Panc1 (cell line): ENCODE results near the gene GPC6. TPM values are rescaled to one million over a fixed set of nuclear protein-coding genes. Genes with fewer than 3 reads are reported as not detected.

Experiments
- ATAC-seq: fragments of 200-7000 bp; cut with Tn5 transposase; 2 replicates; pipeline ENCODE4 v1.9.1; 2020; ENCODE audit warnings: mild to moderate bottlenecking, moderate library complexity
- BruUV-seq: library from RNA; stranded (reverse); fragments of 400-500 nt; replicated peaks from 2 replicates; lab custom pipeline; 2021; lab: Mats Ljungman, UMichigan
- CTCF ChIA-PET: fragments of 300-600 bp; sonication (Branson Sonifier 250); formaldehyde crosslinking; loops from one replicate; lab custom pipeline; 2022; ENCODE audit warnings: antibody characterized with exemption; lab: Charles Lee
- POLR2A ChIA-PET: fragments of 300-600 bp; sonication (Branson Sonifier 250); formaldehyde crosslinking; loops from one replicate; lab custom pipeline; 2022; ENCODE audit warnings: antibody characterized with exemption; lab: Charles Lee
- DNase-seq: peaks from one replicate; pipeline ENCODE4 v3.0.0-alpha.2; 2010; ENCODE audit warnings: low read depth, low spot score
- H3K27ac ChIP-seq: 2 replicates; pipeline ENCODE4 v1.5.1; 2011; ENCODE audit warnings: mild to moderate bottlenecking, low read length, inconsistent platforms
- H3K27me3 ChIP-seq: fragments of 200-500 bp; sonication (Bioruptor generic); 2 replicates; pipeline ENCODE4 v1.6.0; 2014; ENCODE audit warnings: low read length, inconsistent platforms; ENCODE audit not compliant: control insufficient read depth, insufficient read depth
- H3K36me3 ChIP-seq: fragments of 200-500 bp; sonication (Bioruptor generic); 2 replicates; pipeline ENCODE4 v1.5.1; 2014; ENCODE audit warnings: inconsistent platforms, mild to moderate bottlenecking, low read length, moderate library complexity; ENCODE audit not compliant: control insufficient read depth, insufficient read depth
- H3K4me1 ChIP-seq: 2 replicates; pipeline ENCODE4 v1.5.1; 2011; ENCODE audit warnings: inconsistent platforms, mild to moderate bottlenecking, low read length, moderate library complexity; ENCODE audit not compliant: control insufficient read depth, insufficient read depth
- H3K4me3 ChIP-seq, 2 experiments: 2 replicates each; pipeline ENCODE4 v1.5.1; 2011 to 2012; ENCODE audit warnings: low read depth in 2 of 2, low read length in 2 of 2, mild to moderate bottlenecking in 2 of 2, inconsistent platforms in 1 of 2, moderate library complexity in 1 of 2
- H3K9me3 ChIP-seq: fragments of 200-500 bp; sonication (Bioruptor generic); 2 replicates; pipeline ENCODE4 v1.5.1; 2014; ENCODE audit warnings: low read depth, mild to moderate bottlenecking, inconsistent platforms, low read length, moderate library complexity; ENCODE audit not compliant: control insufficient read depth, insufficient read depth
- CTCF ChIP-seq: fragments of 450-650 bp; IDR thresholded peaks from 2 replicates; pipeline ENCODE4 v1.5.1; 2017; ENCODE audit warnings: mild to moderate bottlenecking
- POLR2AphosphoS5 ChIP-seq: IDR thresholded peaks from 2 replicates; pipeline ENCODE4 v1.6.1; 2012; ENCODE audit warnings: mild to moderate bottlenecking, low read depth, low read length, moderate library complexity
- REST ChIP-seq, 2 experiments: IDR thresholded peaks; 2 replicates each; pipeline ENCODE4 v1.6.1; 2011 to 2012; ENCODE audit warnings: low read depth in 2 of 2, control low read depth in 1 of 2, low read length in 1 of 2, mild to moderate bottlenecking in 1 of 2, moderate library complexity in 1 of 2; ENCODE audit not compliant: insufficient read depth in 1 of 2
- SIN3A ChIP-seq: IDR thresholded peaks from 2 replicates; pipeline ENCODE4 v1.6.1; 2012; ENCODE audit warnings: low read depth, mild to moderate bottlenecking, low read length, moderate library complexity, borderline replicate concordance; ENCODE audit not compliant: insufficient read depth
- TCF7L2 ChIP-seq: IDR thresholded peaks from 2 replicates; pipeline ENCODE4 v1.6.1; 2011; ENCODE audit warnings: mild to moderate bottlenecking, low read depth, low read length, inconsistent platforms
- in situ Hi-C: cut with HindIII; loops from 2 replicates; pipeline ENCODE4 v1.10.0; 2016; ENCODE audit warnings: low sequenced_read_pairs, low pct_unique_long_range_greater_than_20kb
- intact Hi-C: fragments of 100-400 bp; cut with micrococcal nuclease; formaldehyde crosslinking; loops from one replicate; pipeline ENCODE4 v1.10.0; 2022; ENCODE audit not compliant: unreplicated experiment
- total RNA-seq: library from RNA; stranded (reverse); gene quantifications from one replicate; pipeline ENCODE4 v1.2.1, GENCODE V29; 2021; ENCODE audit not compliant: unreplicated experiment

GPC6 gene
- total RNA-seq, 1 experiment from 2014 or later = 4.8 TPM

- no peaks in the 10 kb centered on the region for H3K27me3 ChIP-seq
- in situ Hi-C loops = no loop called here
- ATAC-seq = no peak
These were observed 413.8 kb downstream of the GPC6 start for GRCh38 chr13:93640452-93640851.

GRCh38 chr13:93646245-93646644 lies 419.6 kb downstream of the GPC6 start:
- ATAC-seq = no peak
- no peaks in the 10 kb centered on the region for H3K9me3 ChIP-seq
- ChIA-PET CTCF (no interaction called here), POLR2A (no interaction called here)
- no peaks in the 10 kb centered on the region for H3K36me3 ChIP-seq
- TF ChIP-seq POLR2AphosphoS5 = no peak
- TF ChIP-seq TCF7L2 = no peak
- DNase-seq = no peak
- no peaks in the 10 kb centered on the region for H3K27me3 ChIP-seq
- H3K27ac ChIP-seq = no peak overlapping the region
- BruUV-seq = no TSS peak
- no peak overlapping the region for H3K4me3 ChIP-seq
- in situ Hi-C loops = no loop called here
- no peaks in the 10 kb centered on the region for H3K4me1 ChIP-seq
- intact Hi-C loops = no loop called here

More at GRCh38 chr13:93640452-93640851, 413.8 kb downstream of the GPC6 start:
- intact Hi-C loops = no loop called here
- TF ChIP-seq SIN3A (no peak), REST (IDR thresholded peaks at IDR 0.05; ENCODE audit: insufficient read depth in 1 of 2, low read depth in 2 of 2, low read length in 1 of 2) (no peak), POLR2AphosphoS5 (no peak), TCF7L2 (no peak), CTCF (no peak)
- H3K4me3 ChIP-seq = no peak overlapping the region
- H3K27ac ChIP-seq = no peak overlapping the region
- no TSS peak for BruUV-seq
- no peaks in the 10 kb centered on the region for H3K4me1 ChIP-seq
- H3K36me3 ChIP-seq = no peaks in the 10 kb centered on the region
- ChIA-PET CTCF (no interaction called here), POLR2A (no interaction called here)
- no peak for DNase-seq
- no peaks in the 10 kb centered on the region for H3K9me3 ChIP-seq

- ChIA-PET POLR2A (no interaction called here), CTCF (no interaction called here)
- intact Hi-C loops = no loop called here
- no peaks in the 10 kb centered on the region for H3K9me3 ChIP-seq
- ATAC-seq = no peak
- BruUV-seq = no TSS peak
- H3K27ac ChIP-seq = no peak overlapping the region
- no peaks in the 10 kb centered on the region for H3K4me1 ChIP-seq
- no peak overlapping the region for H3K4me3 ChIP-seq
- no peaks in the 10 kb centered on the region for H3K36me3 ChIP-seq
- no peak for TF ChIP-seq TCF7L2
- TF ChIP-seq REST (IDR thresholded peaks at IDR 0.05; ENCODE audit: insufficient read depth in 1 of 2, low read depth in 2 of 2, low read length in 1 of 2) = no peak
- TF ChIP-seq CTCF = no peak
- no peak for DNase-seq
- in situ Hi-C loops = no loop called here
- H3K27me3 ChIP-seq = no peaks in the 10 kb centered on the region
These were observed 422.9 kb downstream of the GPC6 start for GRCh38 chr13:93649496-93649895.
